Measurements from ENCODE around the gene ACTG1.

ACTG1 gene

GRCh38 chr17:81546906-81547613 is 34.5 kb upstream of the ACTG1 start:
- TF ChIP-seq CSRNP3 (CRISPR knock-in tag; IDR thresholded peaks at IDR 0.05) (no peak), ZFP30 (CRISPR knock-in tag; IDR thresholded peaks at IDR 0.05) (no peak), BACH2 (CRISPR knock-in tag; IDR thresholded peaks at IDR 0.05; ENCODE audit: borderline replicate concordance) (no peak), PPARA (CRISPR knock-in tag; IDR thresholded peaks at IDR 0.05; ENCODE audit: borderline replicate concordance) (no peak)
- TF ChIP-seq, protein P1, sequence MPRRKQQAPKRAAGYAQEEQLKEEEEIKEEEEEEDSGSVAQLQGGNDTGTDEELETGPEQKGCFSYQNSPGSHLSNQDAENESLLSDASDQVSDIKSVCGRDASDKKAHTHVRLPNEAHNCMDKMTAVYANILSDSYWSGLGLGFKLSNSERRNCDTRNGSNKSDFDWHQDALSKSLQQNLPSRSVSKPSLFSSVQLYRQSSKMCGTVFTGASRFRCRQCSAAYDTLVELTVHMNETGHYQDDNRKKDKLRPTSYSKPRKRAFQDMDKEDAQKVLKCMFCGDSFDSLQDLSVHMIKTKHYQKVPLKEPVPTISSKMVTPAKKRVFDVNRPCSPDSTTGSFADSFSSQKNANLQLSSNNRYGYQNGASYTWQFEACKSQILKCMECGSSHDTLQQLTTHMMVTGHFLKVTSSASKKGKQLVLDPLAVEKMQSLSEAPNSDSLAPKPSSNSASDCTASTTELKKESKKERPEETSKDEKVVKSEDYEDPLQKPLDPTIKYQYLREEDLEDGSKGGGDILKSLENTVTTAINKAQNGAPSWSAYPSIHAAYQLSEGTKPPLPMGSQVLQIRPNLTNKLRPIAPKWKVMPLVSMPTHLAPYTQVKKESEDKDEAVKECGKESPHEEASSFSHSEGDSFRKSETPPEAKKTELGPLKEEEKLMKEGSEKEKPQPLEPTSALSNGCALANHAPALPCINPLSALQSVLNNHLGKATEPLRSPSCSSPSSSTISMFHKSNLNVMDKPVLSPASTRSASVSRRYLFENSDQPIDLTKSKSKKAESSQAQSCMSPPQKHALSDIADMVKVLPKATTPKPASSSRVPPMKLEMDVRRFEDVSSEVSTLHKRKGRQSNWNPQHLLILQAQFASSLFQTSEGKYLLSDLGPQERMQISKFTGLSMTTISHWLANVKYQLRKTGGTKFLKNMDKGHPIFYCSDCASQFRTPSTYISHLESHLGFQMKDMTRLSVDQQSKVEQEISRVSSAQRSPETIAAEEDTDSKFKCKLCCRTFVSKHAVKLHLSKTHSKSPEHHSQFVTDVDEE (CRISPR knock-in tag; IDR thresholded peaks at IDR 0.05) = no peak

GRCh38 chr17:81545160-81545949 is 32.8 kb upstream of the ACTG1 start:
- ATAC-seq = no peak
- no peak for TF ChIP-seq TOX (CRISPR knock-in tag; IDR thresholded peaks at IDR 0.05; ENCODE audit: borderline replicate concordance)

More at GRCh38 chr17:81546906-81547613, 34.5 kb upstream of the ACTG1 start:
- no peak for ATAC-seq

- no peak for ATAC-seq
- TF ChIP-seq ESRRG (CRISPR knock-in tag; IDR thresholded peaks at IDR 0.05) = no peak
These were observed 31.8 kb upstream of the ACTG1 start for GRCh38 chr17:81544281-81544974.

- ATAC-seq = no peak
- TF ChIP-seq CSRNP3 (CRISPR knock-in tag; IDR thresholded peaks at IDR 0.05) (no peak), PATZ1 (CRISPR knock-in tag; IDR thresholded peaks at IDR 0.05; ENCODE audit: borderline replicate concordance) (no peak), BACH2 (CRISPR knock-in tag; IDR thresholded peaks at IDR 0.05; ENCODE audit: borderline replicate concordance) (no peak), RARB (CRISPR knock-in tag; IDR thresholded peaks at IDR 0.05) (no peak), GLIS3 (CRISPR knock-in tag; IDR thresholded peaks at IDR 0.05) (no peak), ESRRG (CRISPR knock-in tag; IDR thresholded peaks at IDR 0.05) (no peak), CSDC2 (CRISPR knock-in tag; IDR thresholded peaks at IDR 0.05) (no peak), ZNF8 (CRISPR knock-in tag; IDR thresholded peaks at IDR 0.05) (no peak), CREB5 (CRISPR knock-in tag; IDR thresholded peaks at IDR 0.05; ENCODE audit: low read depth) (no peak)
These were observed 31.2 kb upstream of the ACTG1 start for GRCh38 chr17:81543756-81544155.

GRCh38 chr17:81543339-81543675 is 30.7 kb upstream of the ACTG1 start:
- ATAC-seq = no peak
- TF ChIP-seq BACH2 (CRISPR knock-in tag; IDR thresholded peaks at IDR 0.05; ENCODE audit: borderline replicate concordance) (no peak), PATZ1 (CRISPR knock-in tag; IDR thresholded peaks at IDR 0.05; ENCODE audit: borderline replicate concordance) (no peak), SNAI2 (CRISPR knock-in tag; IDR thresholded peaks at IDR 0.05) (no peak), ZNF70 (CRISPR knock-in tag; IDR thresholded peaks at IDR 0.05) (no peak), ARNTL (CRISPR knock-in tag; IDR thresholded peaks at IDR 0.05; ENCODE audit: borderline replicate concordance, low read depth) (no peak), RARB (CRISPR knock-in tag; IDR thresholded peaks at IDR 0.05) (no peak), TOX (CRISPR knock-in tag; IDR thresholded peaks at IDR 0.05; ENCODE audit: borderline replicate concordance) (no peak), CSDC2 (CRISPR knock-in tag; IDR thresholded peaks at IDR 0.05) (no peak), CREB5 (CRISPR knock-in tag; IDR thresholded peaks at IDR 0.05; ENCODE audit: low read depth) (no peak), ESRRG (CRISPR knock-in tag; IDR thresholded peaks at IDR 0.05) (no peak)
